TTC549 (cell line): ENCODE data around the gene ANKRD39.

Experiments used
- FAIRE-seq: peaks from 2 replicates; lab custom pipeline; 2012; peaks lifted over from hg19 to GRCh38; lab: Jason Lieb, UNC

ANKRD39 gene

GRCh38 chr2:96887493-96888012 is 29.7 kb upstream of the ANKRD39 start:
- FAIRE-seq, result no peak

DNA sequence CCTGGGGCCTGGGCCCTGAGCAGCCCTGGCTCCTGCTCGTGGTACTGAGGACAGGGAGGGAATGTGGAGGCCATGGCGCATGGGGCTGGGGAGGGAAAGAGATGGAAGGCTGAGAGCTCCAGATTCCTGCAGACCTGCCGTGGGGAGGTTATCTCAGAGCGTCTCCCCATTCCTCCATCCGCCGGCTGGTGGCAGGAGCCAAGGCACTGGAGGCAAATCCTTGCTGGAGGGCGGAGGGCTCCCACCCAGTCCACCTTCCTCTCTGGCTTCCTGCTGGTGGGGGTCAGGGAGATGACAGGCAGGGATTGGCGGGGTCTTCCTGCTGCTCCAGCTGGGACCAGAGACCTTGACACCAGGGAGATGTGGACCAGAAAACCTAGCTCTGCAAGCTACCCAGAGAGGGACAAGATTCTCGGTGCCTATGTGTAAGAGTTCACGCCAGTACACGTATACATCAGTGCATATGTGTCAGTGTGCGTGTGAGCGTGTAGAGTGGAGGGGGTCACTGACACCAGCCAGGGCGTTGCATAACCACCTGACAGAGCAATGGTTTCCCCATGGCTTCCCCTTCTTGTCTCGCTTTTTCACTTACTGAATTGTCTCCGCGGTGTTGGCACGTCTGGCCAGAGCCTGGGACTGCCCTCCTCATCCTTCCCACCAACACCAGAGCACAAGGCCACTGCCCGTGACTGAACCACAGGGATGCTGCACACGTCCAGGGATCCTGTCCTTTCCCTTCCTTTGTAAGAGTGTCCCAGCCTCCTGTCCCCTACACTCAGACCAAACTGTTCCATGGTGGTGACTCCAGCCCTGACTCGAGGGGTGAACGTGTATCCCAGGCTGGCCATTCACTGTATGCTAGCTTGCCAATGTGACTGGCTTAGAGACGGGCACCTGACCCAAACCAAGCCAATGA is 27.9 kb upstream of the ANKRD39 start:
- FAIRE-seq, result no peak

DNA sequence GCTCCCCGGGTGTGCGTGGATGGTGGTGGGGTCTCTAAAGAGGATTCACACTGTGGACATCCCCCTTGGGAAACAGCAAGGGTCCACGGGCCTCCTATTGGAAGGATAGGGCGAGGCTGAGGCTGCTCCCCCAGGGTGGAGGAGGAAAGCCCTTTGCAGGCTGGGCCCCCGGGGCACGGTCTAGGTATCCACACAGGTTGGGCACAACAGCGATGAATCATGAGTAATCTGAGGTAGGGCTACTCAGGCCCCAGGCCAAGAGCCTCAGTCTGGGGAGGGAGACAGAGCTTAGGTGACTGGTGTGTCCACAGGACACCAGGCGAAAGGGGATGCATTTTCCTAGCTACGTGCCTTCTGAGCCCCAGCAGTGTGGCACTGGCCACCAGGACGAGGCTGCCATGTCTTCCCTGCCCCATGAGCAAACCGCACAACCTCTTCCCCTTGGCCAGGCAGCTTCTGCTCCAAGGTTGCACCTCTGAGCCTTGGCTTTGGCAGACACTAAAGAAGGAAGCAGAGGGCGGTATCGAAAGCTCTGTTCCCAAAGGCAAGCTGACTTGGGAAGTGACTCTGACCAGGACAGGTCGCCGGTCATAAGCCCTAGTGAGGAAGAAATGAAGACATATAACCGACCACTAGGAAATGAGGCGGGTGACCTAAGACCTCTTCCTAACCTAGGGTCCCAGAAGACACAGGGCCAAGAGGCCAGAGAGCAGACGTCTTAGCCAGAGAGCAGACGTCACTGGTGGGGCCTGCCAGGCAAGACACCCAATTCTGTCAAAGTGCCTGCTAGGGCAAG is 26.7 kb upstream of the ANKRD39 start:
- no peak for FAIRE-seq

GRCh38 chr2:96883306-96883705 is 25.5 kb upstream of the ANKRD39 start:
- FAIRE-seq, result no peak

DNA sequence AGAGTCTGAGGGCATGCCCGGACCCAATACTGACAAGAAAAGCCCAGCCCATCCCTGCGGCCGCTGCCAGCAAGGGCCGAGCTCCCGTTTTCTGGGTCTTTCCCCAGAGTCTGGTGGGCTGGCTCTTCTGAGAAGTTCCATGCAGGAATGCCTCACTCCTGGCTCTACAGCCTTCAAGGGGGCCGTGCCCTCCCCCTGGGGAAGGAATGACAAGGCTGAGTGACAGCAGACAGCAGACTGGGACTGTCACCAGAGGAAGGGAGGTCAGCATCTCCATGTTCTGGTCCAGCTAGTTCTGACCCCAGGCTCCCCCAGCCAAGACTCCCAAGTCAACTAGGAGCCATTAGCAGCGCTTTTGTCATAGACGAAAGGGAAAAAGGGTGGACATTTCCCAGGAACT is 25.1 kb upstream of the ANKRD39 start:
- no peak for FAIRE-seq

- FAIRE-seq, result no peak
These were observed 24.4 kb upstream of the ANKRD39 start for GRCh38 chr2:96882230-96882629.

DNA sequence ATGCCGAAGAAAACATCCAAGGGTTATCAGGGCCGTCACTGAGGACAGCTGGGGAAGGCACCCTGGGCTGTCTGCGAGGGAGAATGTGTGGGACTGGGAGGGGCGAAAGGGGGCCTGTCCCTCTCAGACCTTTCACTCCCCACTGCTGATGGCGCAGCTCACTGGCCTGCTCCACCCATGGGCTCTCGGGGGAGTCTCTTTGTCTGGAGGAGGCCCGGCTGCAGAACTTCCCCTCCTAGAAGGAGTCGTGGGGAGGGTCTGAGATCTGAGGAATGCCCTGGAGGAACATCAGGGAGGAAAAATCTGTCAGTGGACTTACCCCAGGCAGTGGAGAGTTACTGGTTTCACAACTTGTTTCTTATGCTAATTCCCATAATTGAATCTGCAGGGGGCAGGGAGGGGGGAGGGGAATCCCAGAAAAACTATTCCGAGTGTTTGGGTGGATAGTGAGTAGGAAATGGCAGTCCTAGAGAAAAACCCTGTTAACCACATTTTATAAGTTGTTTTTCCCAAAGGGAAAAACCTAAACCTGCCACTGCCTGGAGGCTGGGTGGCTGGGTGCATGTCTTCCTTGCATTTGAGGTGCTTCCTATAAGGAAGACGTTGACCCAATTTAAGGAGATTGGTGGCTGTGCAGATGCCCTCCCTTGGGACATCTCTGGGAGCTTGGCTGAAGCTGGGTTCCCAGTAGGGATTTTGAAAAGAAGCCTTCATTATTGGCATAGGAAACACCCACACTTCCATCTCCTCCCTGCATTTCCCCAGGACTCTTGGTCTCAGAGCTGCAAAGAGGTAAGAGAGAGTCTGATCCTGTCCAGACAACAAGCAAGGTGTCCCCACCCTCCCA is 23.8 kb upstream of the ANKRD39 start:
- no peak for FAIRE-seq

GRCh38 chr2:96880891-96881273 is 23.1 kb upstream of the ANKRD39 start:
- FAIRE-seq, result no peak

DNA sequence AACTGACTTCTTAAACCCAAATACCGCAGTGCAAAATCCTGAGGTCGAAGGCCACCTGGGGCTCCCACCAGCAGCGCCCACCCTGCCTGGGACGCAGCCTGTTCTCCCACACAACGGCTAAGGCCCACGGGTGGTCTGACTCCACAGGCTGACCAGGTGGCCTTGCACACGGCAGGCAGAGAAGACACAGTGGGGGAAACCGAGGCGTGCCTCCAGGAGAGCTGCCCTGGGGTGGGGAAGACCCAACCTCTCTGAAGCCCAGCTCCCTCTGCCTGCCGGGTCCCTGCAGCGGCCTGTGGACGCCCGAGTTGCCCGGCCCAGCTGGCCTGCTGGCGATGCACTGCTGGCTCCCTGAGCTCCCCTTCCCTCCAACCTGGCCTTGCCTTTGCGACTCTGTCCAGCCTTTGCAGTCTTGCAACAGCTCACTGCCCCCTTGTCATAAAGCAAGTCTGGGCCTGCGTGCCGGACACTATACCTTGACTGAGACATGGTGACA is 21.8 kb upstream of the ANKRD39 start:
- no peak for FAIRE-seq

GRCh38 chr2:96878796-96879544 is 21.2 kb upstream of the ANKRD39 start:
- no peak for FAIRE-seq

DNA sequence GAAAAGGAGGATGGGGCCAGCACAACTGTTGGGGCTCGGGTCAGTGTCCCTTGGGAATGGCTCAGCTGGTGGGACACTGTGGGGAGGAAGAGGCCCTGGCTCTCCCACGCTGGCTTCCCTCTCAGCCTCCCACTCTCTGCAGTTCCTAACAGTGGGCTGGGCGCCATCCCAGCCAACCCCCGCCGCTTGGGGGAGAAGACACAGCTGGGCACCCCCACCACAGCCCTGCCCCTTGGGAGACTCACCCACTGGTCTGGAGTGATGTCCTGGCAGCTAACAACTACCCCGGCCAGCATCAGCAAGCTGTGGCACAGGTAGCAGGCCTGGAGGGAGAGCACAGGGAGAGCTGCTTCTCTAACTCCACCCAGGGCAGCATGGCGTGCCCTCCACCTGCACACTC is 20.4 kb upstream of the ANKRD39 start:
- no peak for FAIRE-seq

- no peak for FAIRE-seq
These were observed 19.8 kb upstream of the ANKRD39 start for GRCh38 chr2:96877631-96878092.

DNA sequence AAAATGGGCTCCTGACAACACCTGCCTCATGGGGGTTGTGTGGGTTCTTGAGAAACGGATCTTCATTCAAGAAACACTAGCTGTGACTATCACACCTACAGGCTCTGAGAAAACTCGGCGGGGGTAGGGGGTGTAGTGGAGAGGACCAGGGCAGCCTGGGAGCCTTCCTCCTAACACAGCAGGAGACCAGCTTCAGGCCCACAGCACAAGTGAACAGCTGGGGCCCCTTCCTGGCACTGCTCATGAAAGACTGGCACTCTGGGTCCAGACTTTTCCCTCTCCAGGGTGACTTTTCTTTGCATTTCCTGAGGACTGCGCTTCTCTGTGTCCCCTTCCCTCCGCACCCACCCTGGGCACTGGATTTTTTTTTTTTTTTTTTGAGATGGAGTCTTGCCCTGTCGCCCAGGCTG is 19.2 kb upstream of the ANKRD39 start:
- FAIRE-seq, result no peak

DNA sequence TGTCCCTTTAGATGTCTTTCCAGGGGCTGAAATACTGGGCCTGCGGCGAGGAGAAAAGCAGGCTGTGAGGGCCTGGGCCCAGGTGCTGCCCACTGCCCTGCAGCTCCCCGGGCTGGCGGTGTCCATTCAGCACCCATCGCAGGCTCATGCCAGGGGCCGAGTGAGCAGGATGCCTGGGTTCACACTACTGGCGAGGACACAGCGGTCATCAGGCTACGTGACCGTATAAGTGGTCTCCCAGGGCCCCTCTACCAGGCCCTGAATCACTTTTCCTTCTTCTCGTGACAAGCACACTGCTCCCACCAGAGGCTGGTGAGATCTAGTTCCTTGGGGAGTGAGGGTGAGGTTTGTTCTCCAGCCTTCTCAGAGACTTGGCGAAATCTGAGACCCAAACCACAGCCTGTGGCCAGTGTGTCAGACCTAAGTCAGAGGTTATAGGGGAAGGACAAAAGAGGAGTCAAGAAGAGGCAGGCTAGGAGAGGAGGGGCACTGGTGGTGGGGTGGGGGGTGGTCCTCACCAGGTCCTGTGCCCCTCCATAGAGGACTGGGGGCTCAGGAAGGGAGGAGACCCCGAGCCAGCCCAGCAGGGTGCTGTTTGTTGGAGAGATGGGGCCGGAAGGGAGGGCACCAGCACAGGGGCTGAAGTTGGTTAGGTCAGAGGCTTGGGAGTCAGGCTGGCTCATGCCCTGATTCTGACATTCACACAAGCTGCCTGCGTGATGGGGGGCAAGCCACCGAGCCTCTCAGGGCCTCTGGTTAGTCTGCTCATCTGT is 18.6 kb upstream of the ANKRD39 start:
- no peak for FAIRE-seq

- FAIRE-seq, result no peak
These were observed 17.9 kb upstream of the ANKRD39 start for GRCh38 chr2:96875498-96876268.

DNA sequence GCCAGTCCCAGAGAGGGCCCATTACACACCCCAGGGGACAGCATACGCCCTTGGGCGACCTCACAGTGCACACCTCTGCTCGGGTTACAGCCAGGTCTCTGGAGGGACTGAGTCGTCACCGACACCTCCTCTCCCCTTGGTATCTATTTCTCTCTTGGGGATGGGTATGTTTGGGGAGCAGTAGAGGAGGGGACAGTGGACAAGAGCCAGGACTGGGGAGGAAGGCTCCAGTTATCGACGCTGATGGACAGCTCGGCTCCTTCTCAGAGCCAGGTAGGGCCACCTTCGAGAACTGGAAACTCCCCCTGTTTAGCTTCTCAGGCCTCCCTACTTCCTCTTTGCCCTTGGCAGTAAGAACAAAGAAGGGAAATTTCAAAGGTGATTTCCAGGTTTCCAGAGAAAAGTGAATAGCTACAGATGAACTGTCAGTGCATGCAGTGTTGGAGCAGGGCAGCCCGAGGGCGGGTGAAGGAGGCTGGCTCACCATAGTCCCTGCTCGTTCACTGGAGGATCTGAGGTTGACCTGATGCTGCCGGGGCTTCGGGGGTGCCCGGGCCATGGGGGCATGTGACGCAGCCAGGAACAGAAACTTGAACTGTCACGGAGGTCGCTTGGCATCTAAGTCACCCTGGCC is 16.5 kb upstream of the ANKRD39 start:
- no peak for FAIRE-seq

DNA sequence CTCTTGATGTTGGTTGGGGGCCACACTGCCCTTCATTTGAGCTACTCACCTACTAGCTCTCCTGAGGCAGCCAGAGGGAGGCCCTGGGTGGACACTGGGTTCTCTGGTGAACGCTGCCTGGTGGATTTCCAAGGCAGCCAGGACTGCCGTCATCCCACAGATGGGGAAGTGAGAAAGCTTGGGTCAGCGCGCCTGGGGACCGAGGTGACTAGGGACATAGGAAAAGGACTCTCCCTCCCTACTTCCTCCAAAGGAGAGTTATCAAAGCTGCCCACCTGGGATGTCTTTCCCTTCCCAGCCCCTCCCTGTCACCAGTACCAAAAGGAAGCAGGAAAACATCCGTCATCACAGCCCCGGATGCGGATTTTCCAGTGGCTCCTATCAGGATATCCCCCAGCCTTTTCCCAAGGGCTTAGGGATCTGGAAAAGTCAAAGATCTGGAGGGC is 15.9 kb upstream of the ANKRD39 start:
- FAIRE-seq, result no peak

GRCh38 chr2:96872591-96873349 is 15.0 kb upstream of the ANKRD39 start:
- FAIRE-seq, result no peak
